GM12874 (cell line): ENCODE results near the gene C16orf82.

Experiments
- CTCF ChIP-seq: IDR thresholded peaks from 2 replicates; pipeline ENCODE4 v1.5.1; 2011; ENCODE audit warnings: low read depth, mild to moderate bottlenecking, control low read depth, low read length, moderate library complexity; ENCODE audit not compliant: insufficient read depth

Gene C16orf82

GRCh38 chr16:27066668-27067537 is at the start of gene C16orf82:
Gene C16orf82, plus strand, starts transcription at chr16:27066927.
- no peak for TF ChIP-seq CTCF

- TF ChIP-seq CTCF = no peak
These were observed 46.7 kb upstream of the C16orf82 start for GRCh38 chr16:27020031-27020430.

- TF ChIP-seq CTCF = no peak
These were observed 42.7 kb upstream of the C16orf82 start for GRCh38 chr16:27024010-27024409.

GRCh38 chr16:27025581-27025980 is 41.1 kb upstream of the C16orf82 start:
- TF ChIP-seq CTCF = no peak

GRCh38 chr16:27027971-27028370 is 38.8 kb upstream of the C16orf82 start:
- no peak for TF ChIP-seq CTCF

GRCh38 chr16:27028591-27029110 is 38.1 kb upstream of the C16orf82 start:
- no peak for TF ChIP-seq CTCF

- no peak for TF ChIP-seq CTCF
These were observed 37.2 kb upstream of the C16orf82 start for GRCh38 chr16:27029525-27029924.
